Measurements from ENCODE around the gene FAM162A.

FAM162A gene

DNA sequence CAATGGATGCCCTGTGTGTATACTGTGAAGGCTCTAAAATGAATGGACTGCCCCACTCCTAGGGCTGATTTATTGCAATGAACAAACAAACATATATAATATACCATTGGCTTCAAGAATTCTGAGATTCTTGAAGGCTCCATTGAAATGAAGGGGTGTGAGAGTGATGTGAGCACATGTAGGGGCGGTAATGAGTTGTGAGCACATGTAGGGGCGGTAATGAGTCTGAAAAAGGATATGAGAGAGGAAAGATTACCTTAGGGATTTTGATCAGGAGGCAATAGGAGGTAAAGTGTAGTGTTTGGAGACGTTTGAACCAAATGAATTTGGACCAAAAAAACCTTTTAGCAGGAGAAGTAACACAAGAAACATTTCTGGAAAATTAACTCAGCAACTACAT is 3.7 kb downstream of the FAM162A start:
- DNase-seq (ENCODE audit: low read depth in 2 of 2), result no peak

DNA sequence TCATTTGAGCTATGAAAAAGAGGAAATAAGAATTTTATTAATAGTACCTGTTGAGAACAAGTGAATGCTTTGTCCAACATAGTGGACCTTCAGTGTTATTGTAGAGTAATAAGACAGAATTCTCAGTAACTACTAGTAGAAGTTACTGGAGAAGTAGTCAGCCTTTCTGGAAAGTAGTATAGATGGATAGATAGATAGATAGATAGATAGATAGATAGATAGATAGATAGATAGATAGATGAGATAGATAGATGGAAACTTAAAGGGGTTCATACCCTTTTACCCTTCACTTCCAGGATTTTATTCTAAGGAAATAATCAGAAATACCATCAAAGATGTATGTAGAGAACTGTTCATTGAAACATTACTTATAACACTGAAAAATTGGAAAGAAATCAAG is 5.2 kb downstream of the FAM162A start:
- no peak for DNase-seq (ENCODE audit: low read depth in 2 of 2)

GRCh38 chr3:122389892-122390291 is 5.9 kb downstream of the FAM162A start:
- no peak for DNase-seq (ENCODE audit: low read depth in 2 of 2)

DNA sequence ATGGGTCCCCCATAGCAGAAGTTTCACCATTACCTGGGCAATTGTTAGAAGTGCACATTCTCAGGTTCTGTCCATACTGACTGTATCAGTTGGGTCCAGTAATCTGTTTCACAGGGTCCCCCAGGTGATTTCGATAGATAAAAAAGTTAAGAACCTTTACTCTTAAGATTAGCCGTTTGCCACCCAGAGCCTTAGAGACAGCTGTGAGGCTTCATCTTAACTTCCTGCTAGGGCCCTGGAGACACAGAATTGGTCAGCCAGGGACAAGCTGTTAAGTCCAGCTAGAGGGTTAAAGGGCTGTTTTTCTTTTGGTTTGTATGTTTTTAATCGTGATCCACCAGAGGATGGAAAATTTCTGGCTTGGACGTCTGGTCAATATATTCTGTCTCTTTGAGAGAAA is 6.7 kb downstream of the FAM162A start:
- no peak for DNase-seq (ENCODE audit: low read depth in 2 of 2)

- DNase-seq (ENCODE audit: low read depth in 2 of 2), result no peak
These were observed 7.9 kb downstream of the FAM162A start for GRCh38 chr3:122391681-122392446.

- DNase-seq (ENCODE audit: low read depth in 2 of 2), result no peak
These were observed 9.2 kb downstream of the FAM162A start for GRCh38 chr3:122392868-122393844.

GRCh38 chr3:122394173-122394572 is 10.2 kb downstream of the FAM162A start:
- no peak for DNase-seq (ENCODE audit: low read depth in 2 of 2)

GRCh38 chr3:122395582-122395981 is 11.6 kb downstream of the FAM162A start:
- DNase-seq (ENCODE audit: low read depth in 2 of 2), result no peak

GRCh38 chr3:122396511-122396910 is 12.5 kb downstream of the FAM162A start:
- no peak for DNase-seq (ENCODE audit: low read depth in 2 of 2)

DNA sequence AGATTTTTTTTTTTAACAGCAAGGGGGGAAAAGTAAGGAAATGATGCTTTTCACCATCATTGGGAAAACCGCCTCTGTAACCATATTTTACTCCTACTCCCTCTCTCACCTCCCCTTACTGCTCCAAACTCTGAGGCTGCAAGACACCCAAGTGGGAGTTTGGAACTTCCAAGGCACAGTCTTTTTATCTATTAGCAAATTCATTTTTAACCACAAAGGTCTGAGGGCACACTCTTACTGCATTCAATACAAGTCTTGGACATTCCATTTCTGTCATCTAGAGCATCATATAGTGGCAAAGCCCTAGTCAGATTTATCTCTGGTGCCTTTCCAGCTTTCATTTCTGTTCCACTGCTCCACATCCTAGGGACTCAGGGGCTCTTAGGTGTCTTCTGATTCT is 13.2 kb downstream of the FAM162A start:
- no peak for DNase-seq (ENCODE audit: low read depth in 2 of 2)

DNA sequence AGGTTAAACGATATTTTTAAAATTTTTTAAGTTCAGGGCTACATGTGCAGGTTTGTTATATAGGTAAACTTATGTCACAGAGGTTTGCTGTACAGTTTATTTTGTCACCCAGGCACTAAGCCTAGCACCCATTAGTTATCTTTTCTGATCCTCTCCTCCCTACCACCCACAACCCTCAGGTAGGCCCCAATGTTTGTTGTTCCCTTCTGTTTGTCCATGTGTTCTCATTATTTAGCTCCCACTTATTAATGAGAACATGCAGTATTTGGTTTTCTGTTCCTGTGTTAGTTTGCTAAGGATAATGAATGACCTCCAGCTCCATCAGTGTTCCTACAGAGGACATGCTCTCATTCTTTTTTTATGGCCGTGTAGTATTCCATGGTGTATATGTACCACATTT is 14.9 kb downstream of the FAM162A start:
- no peak for DNase-seq (ENCODE audit: low read depth in 2 of 2)

DNA sequence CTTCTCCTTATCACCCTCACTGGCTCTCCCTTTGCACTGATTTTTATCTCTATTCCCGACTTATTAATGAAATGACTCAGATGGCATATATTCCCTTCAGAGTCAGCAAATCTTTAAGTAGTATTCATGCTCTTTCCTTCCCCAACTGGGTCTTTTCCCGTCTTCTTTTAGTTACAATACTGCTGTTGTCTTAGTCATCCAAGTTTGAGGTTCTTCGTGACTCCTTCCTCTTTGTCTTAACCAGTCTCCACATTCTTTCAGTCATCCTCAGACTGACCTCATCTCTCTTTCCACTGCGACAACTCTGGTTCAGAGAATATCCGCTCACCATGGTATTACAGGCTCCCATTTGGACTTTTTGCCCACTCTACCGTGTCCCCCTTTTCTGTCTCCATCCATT is 19.5 kb downstream of the FAM162A start:
- DNase-seq (ENCODE audit: low read depth in 2 of 2), result no peak

GRCh38 chr3:122405015-122405414 is 21.0 kb downstream of the FAM162A start:
- no peak for DNase-seq (ENCODE audit: low read depth in 2 of 2)

DNA sequence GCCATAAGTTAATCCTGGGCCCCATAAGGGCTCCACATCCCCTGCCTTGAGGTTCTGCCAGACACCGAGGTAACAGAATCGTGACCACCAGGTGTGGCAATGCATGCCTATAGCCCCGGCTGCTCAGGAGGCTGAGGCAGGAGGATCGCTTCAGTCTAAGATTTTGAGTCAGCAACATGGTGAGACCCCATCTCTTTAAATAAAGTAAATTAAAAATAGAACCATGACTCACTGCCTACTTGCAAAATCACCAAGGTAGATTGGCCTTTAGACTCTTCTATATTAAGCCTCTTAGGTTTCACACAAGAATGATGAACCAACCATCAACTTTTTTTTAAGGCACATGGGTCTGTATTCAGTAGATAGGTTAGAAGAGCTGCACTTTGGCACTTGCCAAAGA is 22.2 kb downstream of the FAM162A start:
- no peak for DNase-seq (ENCODE audit: low read depth in 2 of 2)

- DNase-seq (ENCODE audit: low read depth in 2 of 2), result no peak
These were observed 24.0 kb downstream of the FAM162A start for GRCh38 chr3:122407946-122408345.

- DNase-seq (ENCODE audit: low read depth in 2 of 2), result no peak
These were observed 25.5 kb downstream of the FAM162A start for GRCh38 chr3:122409446-122409845.

DNA sequence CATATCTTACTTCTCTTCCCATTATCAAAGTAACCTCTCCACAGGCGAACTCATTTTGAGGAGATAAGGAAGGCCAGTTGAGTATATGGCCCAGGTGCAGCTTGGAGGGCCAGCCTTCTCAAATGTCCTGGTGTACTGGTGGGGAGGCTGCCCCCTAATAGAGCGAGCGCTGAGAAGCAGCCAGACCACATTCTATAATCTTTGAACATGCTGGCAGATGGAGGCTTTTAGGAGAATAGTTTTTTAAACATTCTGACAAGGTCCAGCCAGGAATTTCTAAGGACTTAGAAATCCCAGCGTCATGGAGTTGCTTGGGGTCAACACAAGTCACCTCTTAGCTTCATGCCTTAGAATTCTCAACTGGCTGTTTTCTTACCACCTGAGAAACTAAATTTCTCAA is 26.1 kb downstream of the FAM162A start:
- no peak for DNase-seq (ENCODE audit: low read depth in 2 of 2)

DNA sequence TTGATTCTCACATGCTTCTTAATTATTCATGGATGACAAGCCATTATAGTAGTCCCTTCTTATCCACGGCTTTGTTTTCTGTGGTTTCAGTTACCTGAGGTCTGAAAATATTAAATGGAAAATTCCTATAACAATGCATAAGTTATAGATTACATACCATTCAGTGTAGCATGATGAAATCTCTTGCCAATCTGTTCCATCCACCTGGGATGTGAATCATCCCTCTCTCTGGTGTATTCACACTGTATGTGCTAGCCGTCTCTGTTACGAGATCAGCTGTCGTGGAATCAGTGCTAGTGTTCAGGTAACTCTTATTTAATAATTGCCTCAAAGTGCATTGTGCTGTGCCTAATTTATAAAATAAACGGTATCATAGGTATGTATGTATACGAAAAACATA is 26.7 kb downstream of the FAM162A start:
- no peak for DNase-seq (ENCODE audit: low read depth in 2 of 2)

DNA sequence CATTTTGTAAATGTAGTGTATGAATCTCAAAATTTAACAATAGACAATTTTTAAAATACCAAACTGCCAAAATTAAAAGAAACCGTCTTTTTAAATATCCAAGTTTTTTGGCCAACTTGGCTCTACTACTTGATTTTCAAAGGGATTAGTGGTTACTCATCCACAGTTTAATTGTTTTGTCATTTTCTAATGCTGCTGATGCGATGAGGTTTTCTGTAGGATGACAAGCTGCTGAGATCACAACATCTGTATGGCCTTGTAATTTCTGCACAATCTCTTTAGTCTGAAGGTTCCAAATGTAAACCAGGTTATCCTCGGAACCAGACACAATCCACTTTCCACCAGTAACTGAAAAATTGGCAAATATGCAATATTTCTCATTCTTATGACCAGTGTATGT is 30.4 kb downstream of the FAM162A start:
- no peak for DNase-seq (ENCODE audit: low read depth in 2 of 2)

DNA sequence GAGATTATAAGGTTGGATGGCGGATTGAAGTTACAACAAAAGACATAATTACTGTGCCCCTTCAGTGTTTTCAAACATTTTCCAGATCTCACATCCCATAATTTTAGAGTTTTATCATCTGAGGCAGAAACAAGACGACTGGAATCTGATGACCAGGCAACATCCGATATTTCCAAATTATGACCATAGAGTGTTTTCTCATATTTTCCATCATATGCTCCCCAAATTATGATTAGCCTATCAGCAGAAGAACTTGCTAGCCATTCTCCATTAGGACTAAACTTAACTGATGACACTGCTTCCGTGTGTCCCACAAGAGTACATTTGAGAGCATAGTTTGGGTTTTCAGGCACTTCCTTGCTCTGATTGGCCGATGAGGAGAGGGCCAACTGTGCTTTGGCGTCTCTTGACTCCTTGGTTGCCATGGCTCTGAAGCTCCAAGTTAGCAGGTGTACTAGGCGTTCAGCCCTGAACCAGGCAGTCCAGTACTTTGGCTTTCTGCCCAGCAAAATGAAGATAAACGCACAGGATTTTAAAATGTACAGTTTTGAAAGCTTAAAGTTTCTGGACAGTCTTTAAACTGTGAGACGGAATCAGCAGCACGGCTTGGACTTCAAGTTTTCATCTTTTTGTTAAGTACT is 31.2 kb downstream of the FAM162A start:
- peak in 1 of 2 donors; percentile 13 for DNase-seq (ENCODE audit: low read depth in 2 of 2)

DNA sequence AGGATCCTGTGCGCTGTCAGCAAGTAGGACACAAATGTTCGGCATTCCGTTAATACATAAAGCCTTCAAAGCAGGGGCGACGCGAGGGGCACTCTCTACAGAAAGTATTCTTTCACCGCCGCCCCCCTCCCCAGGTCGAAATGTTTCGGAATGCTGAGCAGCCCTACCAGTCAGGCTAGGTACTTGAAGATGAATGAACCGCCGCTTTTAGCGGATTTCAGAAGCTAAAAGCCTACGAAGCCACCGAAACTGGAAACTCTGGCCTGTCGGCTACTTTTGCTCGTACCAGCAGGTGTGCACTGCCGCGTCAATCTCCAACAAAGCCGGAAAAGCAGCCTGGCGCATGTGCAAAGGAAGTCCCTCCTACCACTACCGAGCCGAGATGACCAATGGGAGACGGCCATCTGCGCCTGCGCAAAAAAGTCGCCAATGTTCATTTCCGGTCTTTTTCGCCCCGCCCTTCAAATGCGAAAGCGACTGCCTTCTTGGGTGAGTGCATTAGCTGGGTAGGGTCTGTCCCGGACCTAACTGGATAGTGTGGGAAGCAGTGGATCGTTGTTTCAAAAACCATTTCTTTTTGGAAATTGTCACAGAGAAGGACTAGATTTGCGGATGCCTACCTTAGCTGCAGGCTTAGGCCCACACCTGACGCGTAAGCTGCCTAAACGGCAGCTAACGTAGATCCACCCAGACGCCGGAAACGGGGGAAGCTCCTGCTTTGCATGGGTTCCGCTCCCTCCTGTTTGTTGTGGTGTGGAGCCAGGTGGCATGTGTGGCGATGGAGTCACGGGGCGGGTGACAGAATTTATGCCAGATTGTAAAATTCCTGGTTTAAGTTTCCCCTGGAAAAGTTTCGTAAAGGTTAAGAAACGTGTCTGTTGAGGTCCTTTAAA is 32.0 kb downstream of the FAM162A start, which contains the start of gene WDR5B:
TSS of gene WDR5B (minus strand) at position 301 of the 893 bp plus-strand sequence. CDS start 534 bp downstream, outside the sequence.
- DNase-seq (ENCODE audit: low read depth in 2 of 2), result peak; percentile 97 to 99

All from stimulated activated CD8-positive, alpha-beta memory T cell treated with anti-CD3 and anti-CD28 coated beads, Interleukin-7, amount 100 ng/mL, for 1 hour (primary cell).